Fibroblast of skin of left biceps (primary cell): ENCODE results near the gene KIF16B.
"Not testable (repeated sequence)": the region's sequence is repeated elsewhere in the genome, so short reads cannot be mapped to it uniquely, and the experiment has no call there.

ENCODE experiments used
- DNase-seq, 2 experiments: peaks; one replicate each; pipeline ENCODE4 v3.0.0-alpha.2; 2013; ENCODE audit warnings: low read depth in 2 of 2

The KIF16B gene

GRCh38 chr20:16292226-16292880, 280.9 kb downstream of the KIF16B start:
- no peak for DNase-seq

GRCh38 chr20:16290358-16290757, 282.9 kb downstream of the KIF16B start:
- no peak for DNase-seq

GRCh38 chr20:16287776-16288175, 285.5 kb downstream of the KIF16B start:
- DNase-seq = no peak

GRCh38 chr20:16286601-16287000, 286.6 kb downstream of the KIF16B start:
- DNase-seq = no peak

GRCh38 chr20:16284385-16285100, 288.7 kb downstream of the KIF16B start:
- no peak for DNase-seq

GRCh38 chr20:16283978-16284377, 289.3 kb downstream of the KIF16B start:
- no peak for DNase-seq

- DNase-seq = no peak
Observed at GRCh38 chr20:16283307-16283706, 289.9 kb downstream of the KIF16B start.

GRCh38 chr20:16280219-16280618, 293.0 kb downstream of the KIF16B start:
- DNase-seq = no peak

GRCh38 chr20:16279320-16279719, 293.9 kb downstream of the KIF16B start:
- no peak for DNase-seq

GRCh38 chr20:16273812-16274555, 299.3 kb downstream of the KIF16B start:
- DNase-seq = no peak

GRCh38 chr20:16272780-16273360, 300.4 kb downstream of the KIF16B start:
- no peak for DNase-seq

GRCh38 chr20:16271450-16271849, 301.8 kb downstream of the KIF16B start:
- no peak for DNase-seq

GRCh38 chr20:16270989-16271388, 302.3 kb downstream of the KIF16B start:
- no peak for DNase-seq

GRCh38 chr20:16270314-16270931, 302.8 kb downstream of the KIF16B start:
- DNase-seq = no peak

- no peak for DNase-seq
Observed at GRCh38 chr20:16267526-16267925, 305.7 kb downstream of the KIF16B start.

GRCh38 chr20:16265334-16265733, 307.9 kb downstream of the KIF16B start:
- DNase-seq = no peak

- no peak for DNase-seq
Observed at GRCh38 chr20:16263582-16263981, 309.7 kb downstream of the KIF16B start.

GRCh38 chr20:16262594-16262993, 310.7 kb downstream of the KIF16B start:
- no peak for DNase-seq

GRCh38 chr20:16261733-16262273, 311.4 kb downstream of the KIF16B start:
- DNase-seq = no peak

GRCh38 chr20:16260911-16261310, 312.3 kb downstream of the KIF16B start:
- peak; percentile 56 to 64 for DNase-seq

GRCh38 chr20:16260133-16260532, 313.1 kb downstream of the KIF16B start:
- not testable (repeated sequence) for DNase-seq

- no peak for DNase-seq
Observed at GRCh38 chr20:16258766-16259165, 314.5 kb downstream of the KIF16B start.
